K562 (cell line): ENCODE measurements around the gene CREB3L1. TPM values are rescaled to one million over a fixed set of nuclear protein-coding genes. Genes with fewer than 3 reads are reported as not detected.

Experiments used
- ATF2 ChIP-seq: sonication (generic); formaldehyde crosslinking; IDR thresholded peaks from 2 replicates; pipeline ENCODE4 v1.8.1; 2022; ENCODE audit warnings: missing genetic modification reagents
- C11orf30 ChIP-seq: fragments of 450-650 bp; IDR thresholded peaks from 2 replicates; pipeline ENCODE4 v1.6.1; 2016; ENCODE audit warnings: low read depth, mild to moderate bottlenecking
- PRDM10 ChIP-seq: fragments of 450-650 bp; IDR thresholded peaks from 2 replicates; pipeline ENCODE4 v1.6.1; 2018; ENCODE audit not compliant: partially characterized antibody
- RBM25 ChIP-seq: fragments of 200-400 bp; formaldehyde crosslinking; IDR thresholded peaks from 2 replicates; pipeline ENCODE4 v1.6.1; 2018; ENCODE audit warnings: low read length, low read depth, moderate library complexity; ENCODE audit not compliant: severe bottlenecking
- U2AF1 ChIP-seq: fragments of 200-400 bp; formaldehyde crosslinking; optimal IDR thresholded peaks from 2 replicates; pipeline ENCODE3; 2017; ENCODE audit warnings: mild to moderate bottlenecking, low read depth, low read length, moderate library complexity
- ZNF316 ChIP-seq: fragments of 450-650 bp; IDR thresholded peaks from 2 replicates; pipeline ENCODE4 v1.6.1; 2016
- polyA plus RNA-seq, 8 experiments: library from polyadenylated mRNA; depleted of rRNA in 4 of 8; stranded (reverse) in 5 of 8; unstranded in 3 of 8; fragments of >200 nt; fragmentation: Nextera tagmentation in 2 of 8; fragmentation: Illumina TruSeq in 1 of 8; extraction: Ambion mirVana in 2 of 8; extraction: Trizol in 1 of 8; gene quantifications; 2 replicates each; pipeline versions ENCODE4 v1.2.1 to v1.2.3, GENCODE V29; 2011 to 2014; ENCODE audit warnings: inconsistent platforms in 1 of 8, missing spikeins in 1 of 8
- total RNA-seq, 7 experiments: library from RNA; depleted of rRNA in 6 of 7; stranded (reverse); fragments of >200 nt in 6 of 7; fragmentation: Illumina TruSeq in 2 of 7; extraction: Trizol in 2 of 7; gene quantifications; 2 replicates each; pipeline versions ENCODE4 v1.2.1 to v1.2.3, GENCODE V29; 2011 to 2021; ENCODE audit warnings: low replicate concordance in 1 of 7

Gene CREB3L1
- total and polyA plus RNA-seq, 9 of the 15 experiments (the other 6 are each of a cell fraction or from before 2014, with no cell fraction given), result 1.2 to 27.6 (median 3.7) TPM

- TF ChIP-seq RBM25, result no peak
- TF ChIP-seq ATF2 (CRISPR knock-in tag), result no peak
- 0 out of 2 replicates have a peak, but pooled peaks have one; percentile 24 for TF ChIP-seq ZNF316
- TF ChIP-seq U2AF1, result no peak
- TF ChIP-seq PRDM10, result peak; percentile 15
- TF ChIP-seq C11orf30, result 0 out of 2 replicates have a peak, but pooled peaks have one; percentile 26
These were observed 6.8 kb upstream of the CREB3L1 start (continued) for GRCh38 chr11:46270684-46271083.
